Liver (tissue), 9 donors: ENCODE measurements around the gene CNOT4. TPM values are rescaled to one million over a fixed set of nuclear protein-coding genes. Genes with fewer than 3 reads are reported as not detected.
"Not testable (repeated sequence)": the region's sequence is repeated elsewhere in the genome, so short reads cannot be mapped to it uniquely, and the experiment has no call there.

Experiments
- DNase-seq: peaks from one replicate; pipeline ENCODE4 v3.0.0-alpha.2; 2017; ENCODE audit warnings: low spot score
- H3K27ac ChIP-seq, 2 donors: one replicate each; pipeline ENCODE4 v1.7.0; 2013; ENCODE audit warnings: inconsistent platforms in 2 of 2, low read length in 2 of 2, control low read depth in 1 of 2, low read depth in 1 of 2, mild to moderate bottlenecking in 1 of 2
- H3K27me3 ChIP-seq, 4 donors: one replicate each; pipeline versions ENCODE4 v1.6.1 to v1.7.0; 2013; ENCODE audit warnings: low read length in 3 of 4, inconsistent platforms in 1 of 4, mild to moderate bottlenecking in 1 of 4, moderate library complexity in 1 of 4; ENCODE audit not compliant: control insufficient read depth in 4 of 4, insufficient read depth in 4 of 4
- H3K36me3 ChIP-seq, 4 donors: one replicate each; pipeline versions ENCODE4 v1.6.1 to v1.7.0; 2013; ENCODE audit warnings: low read length in 3 of 4, mild to moderate bottlenecking in 3 of 4, low read depth in 1 of 4, moderate library complexity in 1 of 4; ENCODE audit not compliant: control insufficient read depth in 4 of 4, insufficient read depth in 3 of 4
- H3K4me1 ChIP-seq, 4 donors: one replicate each; pipeline versions ENCODE4 v1.6.1 to v1.7.0; 2013; ENCODE audit warnings: low read length in 3 of 4, mild to moderate bottlenecking in 3 of 4, moderate library complexity in 1 of 4; ENCODE audit not compliant: control insufficient read depth in 4 of 4, insufficient read depth in 4 of 4
- H3K4me3 ChIP-seq, 3 donors: one replicate each; pipeline versions ENCODE4 v1.6.1 to v1.7.0; 2013; ENCODE audit warnings: low read length in 3 of 3, control low read depth in 1 of 3, low read depth in 1 of 3, mild to moderate bottlenecking in 1 of 3
- H3K9ac ChIP-seq, 2 donors: one replicate each; pipeline ENCODE4 v1.7.0; 2013; ENCODE audit warnings: low read length in 2 of 2, mild to moderate bottlenecking in 2 of 2, moderate library complexity in 2 of 2, control low read depth in 1 of 2, low read depth in 1 of 2
- H3K9me3 ChIP-seq, 4 donors: one replicate each; pipeline versions ENCODE4 v1.6.1 to v1.7.0; 2013; ENCODE audit warnings: low read length in 3 of 4; ENCODE audit not compliant: control insufficient read depth in 4 of 4
- FOXA1 ChIP-seq: IDR thresholded peaks from 2 replicates; pipeline ENCODE4 v1.6.1; 2016; ENCODE audit warnings: antibody characterized with exemption
- GABPA ChIP-seq, 2 donors: IDR thresholded peaks in 1 of 2; conservative IDR thresholded peaks in 1 of 2; 2 replicates each; pipeline ENCODE4 v1.6.1; 2016; ENCODE audit warnings: antibody characterized with exemption in 2 of 2, mild to moderate bottlenecking in 1 of 2, moderate library complexity in 1 of 2
- HNF4A ChIP-seq, 2 donors: conservative IDR thresholded peaks; 2 replicates each; pipeline ENCODE4 v1.6.1; 2016; ENCODE audit warnings: antibody characterized with exemption in 2 of 2, mild to moderate bottlenecking in 2 of 2
- HNF4G ChIP-seq: IDR thresholded peaks from 2 replicates; pipeline ENCODE4 v1.6.1; 2016; ENCODE audit warnings: antibody characterized with exemption
- JUND ChIP-seq, 2 donors: IDR thresholded peaks; 2 replicates each; pipeline ENCODE4 v1.6.1; 2016; ENCODE audit warnings: antibody characterized with exemption in 2 of 2
- NR2F2 ChIP-seq: IDR thresholded peaks from 2 replicates; pipeline ENCODE4 v1.6.1; 2016; ENCODE audit warnings: antibody characterized with exemption
- RAD21 ChIP-seq, 2 donors: IDR thresholded peaks; 2 replicates each; pipeline ENCODE4 v1.6.1; 2016; ENCODE audit warnings: antibody characterized with exemption in 2 of 2, mild to moderate bottlenecking in 2 of 2
- REST ChIP-seq: IDR thresholded peaks from 2 replicates; pipeline ENCODE4 v1.6.1; 2016; ENCODE audit warnings: antibody characterized with exemption, mild to moderate bottlenecking
- RXRA ChIP-seq, 2 donors: IDR thresholded peaks; 2 replicates each; pipeline ENCODE4 v1.6.1; 2017 to 2018; ENCODE audit warnings: antibody characterized with exemption in 2 of 2, mild to moderate bottlenecking in 1 of 2
- SP1 ChIP-seq: IDR thresholded peaks from 2 replicates; pipeline ENCODE4 v1.6.1; 2018; ENCODE audit warnings: antibody characterized with exemption, mild to moderate bottlenecking
- TAF1 ChIP-seq: conservative IDR thresholded peaks from 2 replicates; pipeline ENCODE4 v1.6.1; 2016; ENCODE audit warnings: antibody characterized with exemption, mild to moderate bottlenecking
- WGBS: extraction: QIAGEN DNeasy Blood & Tissue Kit; methylation state at CpG from one replicate; pipeline ENCODE4 v1.1.7; 2013; 5-methylcytosine and 5-hydroxymethylcytosine counted together
- polyA plus RNA-seq, 2 donors: library from polyadenylated mRNA; stranded (reverse) in 1 of 2; unstranded in 1 of 2; fragments of 200-250 nt in 1 of 2; fragments of >200 nt in 1 of 2; fragmentation: Nextera tagmentation in 1 of 2; extraction: Ambion mirVana in 1 of 2; gene quantifications; one replicate each; pipeline versions ENCODE4 v1.2.1 to v1.2.3, GENCODE V29; 2013 to 2015
- total RNA-seq, 2 donors: library from RNA; depleted of rRNA; stranded (reverse); fragments of >200 nt; gene quantifications; one replicate each; pipeline ENCODE4 v1.2.3, GENCODE V29; 2014
- TF ChIP-seq, protein P1 (sequence below): IDR thresholded peaks from 2 replicates; pipeline ENCODE4 v1.6.1; 2016; ENCODE audit warnings: antibody characterized with exemption
- TF ChIP-seq, protein P2 (sequence below): IDR thresholded peaks from 2 replicates; pipeline ENCODE4 v1.6.1; 2016; ENCODE audit warnings: antibody characterized with exemption
- donor health status: healthy.
- donor health status: healthy.
- donor health status: healthy.
- donor health status: healthy.
- donor health status: healthy.

CNOT4 gene
- total and polyA plus RNA-seq, 4 donors, result 3.7 to 11.1 (median 8.6) TPM

DNA sequence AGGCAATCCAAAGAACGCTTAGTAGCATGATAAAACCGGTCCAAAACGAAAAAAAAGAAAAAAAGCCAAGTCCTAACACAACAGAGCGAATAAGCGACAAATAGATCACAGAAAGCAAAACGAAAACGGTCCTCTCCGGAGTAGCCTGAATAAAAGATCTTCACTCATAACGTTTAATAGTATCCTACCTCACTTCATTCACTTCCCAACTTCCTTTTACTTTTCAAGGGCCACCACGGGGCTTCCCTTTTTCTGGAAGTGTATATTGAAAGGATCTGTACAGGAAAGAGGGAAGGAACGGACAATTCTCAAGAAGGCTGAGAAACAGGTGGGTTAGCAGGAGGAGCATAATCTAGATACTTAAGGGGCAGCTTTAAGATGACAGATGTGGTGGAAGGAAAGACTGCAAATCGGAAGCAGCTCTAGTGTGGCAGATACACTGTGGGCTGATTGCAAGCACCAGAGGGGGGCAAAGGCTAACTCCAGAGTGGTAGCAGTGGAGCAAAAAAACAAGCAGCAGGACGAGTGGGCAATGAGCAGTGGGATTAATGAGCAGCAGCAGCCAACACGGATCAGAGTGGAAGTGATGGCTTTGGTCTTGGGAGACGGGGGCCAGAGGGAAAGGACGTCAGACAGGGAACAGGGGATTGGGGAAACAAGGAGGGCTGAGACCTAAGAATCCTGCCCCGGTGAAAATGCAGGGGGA, 866 bp downstream of the CNOT4 start:
- Histone ChIP-seq H3K4me3 (peak overlapping the region; percentile 63 to 99 (median 87)), H3K9me3 (no peaks in the 10 kb centered on the region), H3K4me1 (peaks cover 2 to 33% (median 23%) of the 10 kb centered on the region in 4 donors), H3K9ac (peak overlapping the region; percentile 83 to 88), H3K36me3 (no peaks in the 10 kb centered on the region), H3K27me3 (no peaks in the 10 kb centered on the region), H3K27ac (peak overlapping the region; percentile 79 to 80)
- under 1% methylated on average over 17 of the region's 17 CpGs for WGBS
- TF ChIP-seq NR2F2 (no peak), GABPA (IDR thresholded peaks at IDR 0.05 in 1 of 2, conservative IDR thresholded peaks at IDR 0.05 in 1 of 2) (no peak), SP1 (no peak), FOXA1 (no peak), TAF1 (no peak), JUND (IDR thresholded peaks at IDR 0.05) (no peak), HNF4G (no peak), RAD21 (IDR thresholded peaks at IDR 0.05) (peak in 1 of 2 donors; percentile 12), HNF4A (conservative IDR thresholded peaks at IDR 0.05) (peak in 1 of 2 donors; percentile 43)
- DNase-seq, result peak; percentile 48

GRCh38 chr7:135501402-135501801, 8.5 kb downstream of the CNOT4 start:
- no peaks in the 10 kb centered on the region for H3K27me3 ChIP-seq
- H3K4me3 ChIP-seq, result no peak overlapping the region
- no peaks in the 10 kb centered on the region for H3K9me3 ChIP-seq
- H3K36me3 ChIP-seq, result no peaks in the 10 kb centered on the region
- no peak for DNase-seq
- no peak overlapping the region for H3K9ac ChIP-seq
- no peak overlapping the region for H3K27ac ChIP-seq
- 91% methylated on average over 2 of the region's 2 CpGs for WGBS
- peaks cover 7 to 15% (median 10%) of the 10 kb centered on the region in 4 donors for H3K4me1 ChIP-seq
- TF ChIP-seq RXRA (IDR thresholded peaks at IDR 0.05), result no peak
- TF ChIP-seq RAD21 (IDR thresholded peaks at IDR 0.05), result peak in 1 of 2 donors; percentile 25

GRCh38 chr7:135499818-135500217, 10.1 kb downstream of the CNOT4 start:
- Histone ChIP-seq H3K36me3 (no peaks in the 10 kb centered on the region), H3K27me3 (no peaks in the 10 kb centered on the region), H3K9ac (no peak overlapping the region), H3K4me3 (no peak overlapping the region), H3K27ac (no peak overlapping the region), H3K9me3 (no peaks in the 10 kb centered on the region), H3K4me1 (peaks cover 7 to 15% (median 10%) of the 10 kb centered on the region in 4 donors)
- TF ChIP-seq, protein P1, sequence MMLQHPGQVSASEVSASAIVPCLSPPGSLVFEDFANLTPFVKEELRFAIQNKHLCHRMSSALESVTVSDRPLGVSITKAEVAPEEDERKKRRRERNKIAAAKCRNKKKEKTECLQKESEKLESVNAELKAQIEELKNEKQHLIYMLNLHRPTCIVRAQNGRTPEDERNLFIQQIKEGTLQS, result peak; percentile 58
- TF ChIP-seq REST (no peak), SP1 (no peak), GABPA (IDR thresholded peaks at IDR 0.05 in 1 of 2, conservative IDR thresholded peaks at IDR 0.05 in 1 of 2) (no peak), HNF4A (conservative IDR thresholded peaks at IDR 0.05) (peak in 1 of 2 donors; percentile 16)
- TF ChIP-seq, protein P2, sequence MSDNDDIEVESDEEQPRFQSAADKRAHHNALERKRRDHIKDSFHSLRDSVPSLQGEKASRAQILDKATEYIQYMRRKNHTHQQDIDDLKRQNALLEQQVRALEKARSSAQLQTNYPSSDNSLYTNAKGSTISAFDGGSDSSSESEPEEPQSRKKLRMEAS, result no peak
- WGBS, result 25% methylated on average over 3 of the region's 3 CpGs
- DNase-seq, result no peak

- peaks cover 7 to 15% (median 10%) of the 10 kb centered on the region in 4 donors for H3K4me1 ChIP-seq
- H3K27ac ChIP-seq, DNase-seq, H3K27me3 ChIP-seq, H3K9ac ChIP-seq, H3K36me3 ChIP-seq, H3K9me3 ChIP-seq, H3K4me3 ChIP-seq: not testable (repeated sequence)
- WGBS, result 96% methylated on average over 6 of the region's 6 CpGs
These were observed 12.7 kb downstream of the CNOT4 start for GRCh38 chr7:135497161-135497560.
